Measurements from ENCODE around the gene NKX1-1.

NKX1-1 gene

DNA sequence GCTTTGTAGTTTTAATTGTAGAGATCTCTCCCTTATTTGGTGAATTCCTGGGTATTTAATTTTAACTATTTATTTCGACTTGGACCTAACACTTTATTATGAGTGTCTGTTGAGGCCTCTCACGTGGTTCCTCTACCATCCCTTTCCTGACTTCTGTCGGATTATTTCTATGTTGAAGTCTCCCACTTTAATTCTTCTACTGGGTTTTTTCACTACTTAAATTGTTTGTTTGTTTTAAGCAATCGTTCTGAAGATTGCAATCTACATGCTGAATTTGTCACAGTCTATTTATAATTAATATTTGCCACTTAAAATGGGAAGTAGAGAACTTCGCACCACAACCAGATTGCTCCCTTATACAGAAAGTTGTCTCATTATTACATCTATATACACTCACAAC is 20.8 kb upstream of the NKX1-1 start:
- H3K4me3 ChIP-seq (ENCODE audit: low read depth, low read length), result no peak overlapping the region
- no peak for DNase-seq (ENCODE audit: low read depth, low spot score)
- in situ Hi-C loops (cut with HindIII; ENCODE audit: low sequenced_read_pairs), result no loop called here
- TF ChIP-seq CTCF (IDR thresholded peaks at IDR 0.05; ENCODE audit: low read depth, low read length), result no peak

DNA sequence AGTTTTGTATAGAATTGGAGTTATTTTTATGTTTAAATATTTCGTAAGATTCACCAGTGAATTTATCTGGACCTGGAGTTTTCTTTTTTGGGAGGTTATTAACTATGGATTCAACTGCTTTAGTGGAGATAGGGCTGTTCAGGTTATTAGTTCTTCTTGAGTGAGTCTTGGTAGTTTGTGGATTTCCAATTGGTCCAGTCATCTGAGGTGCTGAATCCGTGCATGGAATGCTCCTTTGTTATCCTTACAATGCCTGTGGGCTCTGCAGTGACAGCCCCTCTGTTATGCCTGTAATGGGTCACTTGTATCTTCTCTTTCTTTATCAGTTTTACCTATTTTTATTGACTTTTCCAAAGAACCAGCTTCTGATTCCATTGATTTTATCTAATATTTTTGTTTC is 15.4 kb upstream of the NKX1-1 start:
- no peak overlapping the region for H3K4me3 ChIP-seq (ENCODE audit: low read depth, low read length)
- in situ Hi-C loops (cut with HindIII; ENCODE audit: low sequenced_read_pairs), result no loop called here
- TF ChIP-seq CTCF (IDR thresholded peaks at IDR 0.05; ENCODE audit: low read depth, low read length), result no peak
- DNase-seq (ENCODE audit: low read depth, low spot score), result no peak

DNA sequence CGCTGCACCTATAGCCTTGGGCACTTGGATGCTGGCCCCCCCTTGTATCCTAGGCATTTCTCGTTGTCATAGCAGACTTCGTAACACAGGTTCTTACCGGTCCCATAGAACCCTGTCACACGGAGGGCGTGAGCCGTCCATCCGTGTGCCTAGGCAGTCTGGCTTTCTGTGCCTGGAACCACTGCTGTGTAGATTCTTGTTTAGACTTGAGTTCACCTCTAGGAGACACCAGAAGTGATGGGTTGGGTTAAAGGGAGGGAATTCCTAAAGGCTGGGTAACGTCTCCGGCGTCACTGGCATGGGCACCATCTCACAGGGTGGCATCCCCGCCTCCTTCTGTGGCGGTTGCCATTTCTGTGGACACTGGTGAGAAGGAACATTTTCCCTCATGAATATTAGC is 13.5 kb upstream of the NKX1-1 start:
- in situ Hi-C loops (cut with HindIII; ENCODE audit: low sequenced_read_pairs), result no loop called here
- TF ChIP-seq CTCF (IDR thresholded peaks at IDR 0.05; ENCODE audit: low read depth, low read length), result no peak
- no peak for DNase-seq (ENCODE audit: low read depth, low spot score)
- no peak overlapping the region for H3K4me3 ChIP-seq (ENCODE audit: low read depth, low read length)

GRCh38 chr4:1418494-1419285 is 12.4 kb upstream of the NKX1-1 start:
- no peak for TF ChIP-seq CTCF (IDR thresholded peaks at IDR 0.05; ENCODE audit: low read depth, low read length)
- in situ Hi-C loops (cut with HindIII; ENCODE audit: low sequenced_read_pairs), result no loop called here
- no peak for DNase-seq (ENCODE audit: low read depth, low spot score)
- no peak overlapping the region for H3K4me3 ChIP-seq (ENCODE audit: low read depth, low read length)

- in situ Hi-C loops (cut with HindIII; ENCODE audit: low sequenced_read_pairs), result no loop called here
- TF ChIP-seq CTCF (IDR thresholded peaks at IDR 0.05; ENCODE audit: low read depth, low read length), result no peak
- no peak for DNase-seq (ENCODE audit: low read depth, low spot score)
- H3K4me3 ChIP-seq (ENCODE audit: low read depth, low read length), result no peak overlapping the region
Observed at GRCh38 chr4:1417522-1418390, 11.5 kb upstream of the NKX1-1 start.

- in situ Hi-C loops (cut with HindIII; ENCODE audit: low sequenced_read_pairs), result no loop called here
- no peak for DNase-seq (ENCODE audit: low read depth, low spot score)
- no peak overlapping the region for H3K4me3 ChIP-seq (ENCODE audit: low read depth, low read length)
- TF ChIP-seq CTCF (IDR thresholded peaks at IDR 0.05; ENCODE audit: low read depth, low read length), result no peak
Observed at GRCh38 chr4:1416948-1417260, 10.7 kb upstream of the NKX1-1 start.

Data from astrocyte of the spinal cord (primary cell).